ENCODE data around the gene SARDH.
A peak's percentile ranks its signal among the peaks of the same experiment; 100 is the strongest.

SARDH gene

DNA sequence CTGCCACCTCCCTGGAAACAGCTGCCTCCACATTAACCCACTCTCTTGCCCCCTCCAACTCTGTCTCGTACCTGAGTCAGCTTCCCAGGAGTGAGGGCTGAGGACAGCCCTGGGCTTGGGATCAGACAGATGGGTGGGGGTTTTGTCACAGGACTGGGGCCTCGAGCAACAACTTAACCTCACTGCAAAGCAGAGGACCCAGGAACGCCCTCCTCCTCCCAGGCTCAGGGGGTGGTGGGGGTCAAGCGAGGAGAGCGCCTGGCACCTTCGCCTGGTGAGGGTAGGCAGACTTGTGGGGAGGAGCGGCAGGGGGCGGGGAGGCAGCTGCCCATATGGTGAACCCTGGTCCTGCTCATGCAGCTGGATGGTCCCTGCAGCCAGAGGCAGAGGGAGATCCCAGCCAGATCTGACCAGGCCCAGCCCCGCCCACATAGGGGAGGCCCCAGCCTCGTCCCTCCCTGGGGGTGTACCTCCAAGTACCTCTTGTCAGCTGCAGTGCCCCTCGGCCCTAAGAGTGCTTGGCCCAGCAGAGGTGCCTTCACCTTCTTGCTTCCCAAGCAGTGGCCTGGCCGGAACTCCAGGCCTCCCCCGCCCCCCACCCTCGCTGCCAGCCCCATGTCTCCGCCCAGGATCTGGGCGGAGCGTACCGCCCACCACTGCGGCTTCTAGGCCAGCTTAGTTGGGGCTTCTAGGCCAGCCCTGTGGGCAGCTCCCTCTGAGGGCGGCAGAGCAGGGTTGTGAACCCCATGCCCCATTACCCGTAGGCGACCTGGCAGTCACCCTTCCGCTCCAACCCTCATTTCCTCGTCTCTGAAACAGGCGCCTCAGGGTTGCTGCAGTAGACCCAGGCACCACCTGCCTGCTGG is at the start of gene SARDH:
TSS of gene SARDH (minus strand) at position 579 of the 866 bp plus-strand sequence. CDS start 4,179 bp downstream, outside the sequence.
- DNase-seq, result peak in 2 of 56 donors; percentile 7 to 14

GRCh38 chr9:133787754-133788025 is 49.5 kb upstream of the SARDH start:
- peak in 8 of 56 donors; percentile 4 to 35 (median 12) for DNase-seq

DNA sequence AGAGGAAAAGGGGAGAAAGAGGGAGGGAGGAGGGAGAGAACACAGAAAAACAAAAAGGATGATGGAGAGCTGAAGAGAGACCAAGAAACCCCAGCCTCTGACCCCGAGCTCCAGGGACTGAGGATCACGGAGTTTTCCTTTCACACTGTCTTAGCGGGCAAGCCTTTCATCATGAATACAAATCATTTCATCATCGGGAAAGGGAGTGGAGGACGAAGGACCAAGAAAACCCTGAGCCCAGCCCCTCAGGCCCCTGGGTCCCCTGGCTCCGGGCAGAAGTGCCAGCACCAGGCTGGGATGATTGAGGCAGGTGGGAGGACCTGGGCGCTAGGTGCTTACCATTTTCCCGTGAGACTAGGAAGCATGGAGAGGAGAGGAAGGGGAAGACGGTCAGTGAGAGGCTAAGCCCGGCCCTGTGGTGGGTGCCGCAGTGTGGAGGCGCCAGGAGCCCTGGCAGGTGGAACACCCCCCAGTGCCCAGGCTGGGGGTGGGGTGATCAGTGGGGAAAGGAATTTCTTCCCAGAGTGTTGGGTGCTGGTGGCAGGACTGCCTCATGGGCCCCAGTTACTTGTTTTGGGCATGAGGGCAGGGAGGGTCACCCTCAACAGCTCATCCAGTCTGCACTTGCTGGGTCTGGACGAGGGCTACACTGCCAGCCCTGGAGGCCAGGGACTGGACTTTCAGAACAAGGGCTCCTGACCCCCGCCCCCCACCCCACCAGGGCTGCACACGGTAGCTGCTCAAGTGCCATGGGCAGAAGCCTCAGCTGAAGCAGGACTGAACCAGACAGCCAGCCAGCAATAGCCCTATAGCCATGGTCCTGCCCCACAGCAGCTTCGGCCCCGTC is 49.0 kb upstream of the SARDH start:
- DNase-seq, result no peak

DNA sequence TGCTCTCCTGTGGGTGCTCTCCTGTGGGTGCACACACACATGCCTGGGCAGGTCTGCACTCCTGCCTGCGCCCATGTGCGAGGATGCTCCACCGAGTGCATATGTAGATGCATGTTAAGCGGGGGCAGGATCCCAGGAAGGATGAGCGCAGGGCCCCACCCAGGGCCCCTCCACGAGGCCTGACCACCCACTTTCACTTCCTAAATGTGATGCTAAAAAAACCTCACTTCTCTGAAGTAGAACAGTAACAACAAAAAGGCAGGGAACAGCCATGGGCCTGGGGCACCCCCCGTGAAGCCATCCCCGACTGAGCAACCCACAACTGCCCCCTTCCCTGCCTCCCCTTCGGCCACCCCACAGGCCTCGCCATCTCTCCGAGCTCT is 48.2 kb upstream of the SARDH start:
- DNase-seq, result peak in 1 of 56 donors; percentile 18

GRCh38 chr9:133785753-133786370 is 47.7 kb upstream of the SARDH start:
- DNase-seq, result no peak

DNA sequence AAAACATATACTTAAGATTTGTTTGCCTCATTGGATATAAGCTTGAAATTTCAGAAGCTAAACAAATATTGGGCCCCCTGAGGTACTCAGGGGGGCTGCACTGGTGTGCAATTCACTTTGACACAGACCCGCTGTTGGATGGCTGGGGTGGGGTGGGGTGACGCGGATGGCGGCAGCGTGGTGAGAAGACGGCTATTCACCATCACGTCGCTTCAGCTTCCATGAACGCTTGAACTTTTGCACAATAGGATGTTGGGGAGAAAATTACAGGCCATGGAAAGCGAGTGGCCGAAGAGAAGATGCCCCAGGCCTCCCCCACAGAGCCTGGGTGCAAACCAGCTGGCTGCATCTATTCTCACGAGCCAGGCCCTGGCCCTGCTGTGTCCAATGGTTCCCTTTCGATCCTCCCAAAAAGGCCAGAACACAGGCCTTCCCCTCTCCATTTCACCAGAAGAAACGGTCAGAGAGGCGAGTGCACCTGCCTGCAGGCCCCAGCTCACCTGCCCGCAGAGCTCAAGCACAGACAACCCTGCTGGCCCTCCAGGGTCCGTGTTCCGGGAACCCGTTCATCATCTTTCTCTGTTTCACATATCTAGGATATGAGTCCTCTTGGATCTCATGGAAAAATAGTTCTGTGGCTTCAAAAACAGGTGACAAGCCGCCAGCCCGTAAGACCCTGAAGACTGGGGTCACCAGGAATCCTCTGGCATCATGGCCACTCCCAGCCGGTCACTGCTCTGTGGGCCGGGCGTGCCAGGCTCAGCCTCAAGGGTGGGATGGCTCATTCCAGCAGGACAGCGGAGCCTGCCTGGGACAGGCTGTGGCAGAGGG is 46.8 kb upstream of the SARDH start:
- no peak for DNase-seq

DNA sequence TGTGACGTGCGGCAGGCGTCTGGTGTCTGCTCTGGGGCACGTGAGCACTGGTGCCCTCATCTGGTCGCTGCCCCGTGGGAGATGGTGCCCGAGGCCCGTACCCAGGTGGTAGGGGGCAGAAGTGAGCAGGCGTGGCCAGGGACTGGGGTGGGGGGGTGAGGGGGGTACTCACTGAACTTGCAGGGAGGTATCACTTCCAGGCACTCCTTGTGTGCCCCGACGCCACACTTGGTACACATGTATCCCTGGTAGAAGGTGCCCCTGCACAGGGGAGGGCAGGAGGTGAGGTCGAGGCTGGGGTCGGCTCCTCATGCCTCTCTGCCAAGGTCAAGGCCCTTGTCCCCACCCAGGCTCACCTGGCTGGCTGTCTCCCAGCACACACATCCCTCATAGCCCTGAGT is 45.2 kb upstream of the SARDH start:
- no peak for DNase-seq

DNA sequence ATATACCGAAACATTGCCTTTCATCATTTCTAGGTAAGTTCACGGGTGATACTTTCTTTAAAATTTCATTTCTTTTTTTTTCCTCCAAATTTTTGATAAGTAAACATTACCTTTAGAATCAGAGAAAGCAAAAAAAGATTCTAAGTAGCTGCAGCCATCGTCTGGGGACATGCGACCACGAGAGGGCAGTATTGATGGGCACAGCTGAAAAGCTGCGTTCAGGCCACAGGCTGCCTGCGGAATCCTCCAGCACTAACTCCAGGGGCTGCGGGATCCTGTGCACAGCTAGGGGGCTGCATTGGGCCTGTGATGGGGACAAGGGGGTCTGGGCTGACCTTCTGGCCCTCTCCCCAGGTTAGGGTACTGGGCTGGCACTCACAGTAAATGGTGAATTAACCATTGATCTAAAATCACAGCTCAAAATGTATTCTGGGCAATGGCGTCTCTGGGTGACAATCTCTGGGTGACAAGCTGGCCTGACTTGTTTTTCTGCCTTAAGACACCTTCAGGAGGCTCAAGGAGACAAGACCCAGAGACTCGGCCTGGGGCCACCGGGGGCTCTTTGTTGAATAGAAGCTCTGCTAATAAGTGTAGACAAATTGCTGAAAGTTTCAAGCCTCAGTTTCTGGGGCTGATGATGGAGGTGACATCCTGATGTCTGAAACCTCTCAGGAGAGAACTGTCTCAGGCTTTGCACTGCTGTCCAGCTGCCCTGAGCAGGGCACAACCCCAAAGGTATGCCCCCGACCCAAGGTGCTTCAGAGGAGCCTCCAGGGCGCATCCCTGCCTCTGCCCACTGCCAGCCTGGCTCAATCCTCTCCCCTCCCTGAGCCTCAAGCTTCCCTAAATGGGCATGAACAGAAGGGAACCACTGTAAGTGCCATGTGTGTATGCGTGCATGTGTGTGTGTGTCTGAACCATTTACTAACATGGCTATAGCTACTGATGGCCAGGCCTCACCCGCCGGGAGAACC is 44.3 kb upstream of the SARDH start:
- peak in 46 of 56 donors; percentile 10 to 86 (median 42) for DNase-seq

- no peak for DNase-seq
Observed at GRCh38 chr9:133781828-133782135, 43.6 kb upstream of the SARDH start.

DNA sequence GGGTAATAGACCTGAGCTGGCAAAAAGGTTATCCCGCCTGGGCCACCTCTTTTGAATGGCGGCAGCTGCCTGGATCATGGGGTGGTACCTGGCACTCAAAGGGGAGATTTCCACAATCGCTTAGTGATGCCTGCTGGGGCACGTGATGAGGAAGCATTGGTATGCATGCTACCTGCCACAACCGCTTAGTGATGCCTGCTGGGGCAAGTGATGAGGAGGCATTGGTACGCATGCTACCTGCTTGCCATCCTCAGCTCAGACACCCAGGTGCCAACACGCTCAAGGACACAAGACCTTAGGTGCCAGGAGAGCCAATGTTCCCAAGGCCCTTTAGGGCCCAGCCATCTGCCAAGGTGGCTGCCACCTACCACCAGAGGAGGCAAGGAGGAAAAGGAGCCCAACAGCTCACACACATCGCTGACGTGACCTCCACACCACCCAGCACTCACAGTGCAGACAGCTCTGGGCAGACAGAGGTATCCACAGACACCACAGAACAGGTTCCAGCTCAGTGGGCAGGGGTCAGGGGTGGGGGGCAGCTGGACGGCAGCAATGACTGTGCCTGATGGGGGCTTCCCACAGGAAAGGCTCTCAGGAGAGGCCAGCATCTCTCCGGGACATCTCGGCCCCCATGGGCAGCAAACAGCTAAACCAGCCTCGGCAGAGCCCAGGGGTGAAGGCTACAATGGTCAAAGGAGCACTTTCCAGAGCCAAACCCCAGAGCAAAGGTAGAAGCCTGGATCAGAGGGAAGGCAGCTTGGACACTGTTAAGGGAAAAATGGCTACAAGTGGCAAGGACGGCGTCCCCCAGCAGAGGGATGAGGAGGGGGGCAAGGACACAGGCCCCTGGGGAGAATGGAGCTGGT is 43.0 kb upstream of the SARDH start:
- DNase-seq, result no peak

DNA sequence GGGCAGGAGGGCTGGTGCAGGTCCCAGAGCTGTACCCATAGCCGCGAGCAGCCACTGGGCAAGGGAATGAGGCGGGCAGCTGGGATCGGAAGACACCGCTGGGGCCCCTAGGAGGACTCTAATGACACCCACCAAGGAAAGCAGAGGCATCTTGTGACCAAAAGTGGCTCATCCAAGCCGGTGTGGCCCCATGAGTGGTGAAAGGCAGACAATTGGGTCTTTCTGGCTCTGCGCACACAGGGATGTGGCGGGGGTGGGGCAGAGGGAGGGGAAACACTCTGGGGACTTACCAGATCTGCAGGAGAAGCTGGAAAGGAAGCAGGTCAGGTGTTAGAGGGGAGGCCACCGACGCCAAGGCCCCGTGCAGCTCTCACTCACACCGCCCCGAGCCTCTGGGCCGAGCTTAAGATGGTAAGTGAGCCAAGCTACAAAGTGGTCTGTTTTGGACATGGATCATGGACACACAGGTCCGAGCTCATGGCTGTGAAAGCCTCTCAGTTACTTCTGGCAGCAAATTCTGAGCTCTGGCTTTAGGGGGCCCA is 42.3 kb upstream of the SARDH start:
- DNase-seq, result no peak

DNA sequence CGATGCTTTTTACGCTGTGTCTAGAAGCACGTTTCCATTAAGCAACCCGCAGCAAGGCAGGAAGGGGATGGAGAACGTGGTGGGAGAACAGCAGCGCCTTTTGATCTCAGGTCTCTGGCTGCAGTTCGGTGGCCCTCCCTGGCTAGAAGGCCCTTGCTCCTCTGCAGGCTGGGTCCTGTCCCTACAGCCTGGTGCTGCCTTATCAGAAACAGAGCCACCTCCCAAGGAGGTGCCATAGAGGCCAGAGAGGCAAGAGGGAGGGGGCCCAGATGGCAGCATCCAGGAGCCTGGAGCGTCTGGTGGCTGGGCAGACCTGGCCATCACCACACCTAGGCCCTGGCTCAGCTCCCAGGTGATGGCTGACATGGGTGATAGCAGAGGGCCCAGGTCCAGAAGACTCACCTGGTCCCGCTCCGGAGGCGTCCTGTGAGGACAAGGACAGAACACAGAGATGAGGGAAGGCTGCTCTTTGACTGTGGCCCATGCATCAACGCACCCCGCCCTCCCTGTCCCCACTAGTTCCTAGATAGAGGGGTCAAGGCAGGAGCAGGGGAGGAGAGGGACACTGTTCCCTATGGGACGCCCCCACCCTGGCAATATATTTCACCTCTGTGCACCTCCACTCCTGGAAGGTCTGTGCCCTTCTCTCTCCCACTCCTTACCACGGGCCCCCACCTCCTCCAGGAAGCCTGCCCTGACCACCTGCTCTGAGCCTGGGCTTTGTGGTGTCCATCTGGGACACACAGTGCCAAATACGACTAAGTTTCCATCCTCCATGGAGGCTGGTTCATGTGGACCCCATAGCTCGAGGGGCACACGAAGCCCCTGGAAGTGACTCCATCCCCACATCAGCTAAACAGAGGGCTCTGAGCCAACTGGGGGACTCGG is 41.6 kb upstream of the SARDH start:
- no peak for DNase-seq

- no peak for DNase-seq
Observed at GRCh38 chr9:133779081-133779480, 40.9 kb upstream of the SARDH start.

DNA sequence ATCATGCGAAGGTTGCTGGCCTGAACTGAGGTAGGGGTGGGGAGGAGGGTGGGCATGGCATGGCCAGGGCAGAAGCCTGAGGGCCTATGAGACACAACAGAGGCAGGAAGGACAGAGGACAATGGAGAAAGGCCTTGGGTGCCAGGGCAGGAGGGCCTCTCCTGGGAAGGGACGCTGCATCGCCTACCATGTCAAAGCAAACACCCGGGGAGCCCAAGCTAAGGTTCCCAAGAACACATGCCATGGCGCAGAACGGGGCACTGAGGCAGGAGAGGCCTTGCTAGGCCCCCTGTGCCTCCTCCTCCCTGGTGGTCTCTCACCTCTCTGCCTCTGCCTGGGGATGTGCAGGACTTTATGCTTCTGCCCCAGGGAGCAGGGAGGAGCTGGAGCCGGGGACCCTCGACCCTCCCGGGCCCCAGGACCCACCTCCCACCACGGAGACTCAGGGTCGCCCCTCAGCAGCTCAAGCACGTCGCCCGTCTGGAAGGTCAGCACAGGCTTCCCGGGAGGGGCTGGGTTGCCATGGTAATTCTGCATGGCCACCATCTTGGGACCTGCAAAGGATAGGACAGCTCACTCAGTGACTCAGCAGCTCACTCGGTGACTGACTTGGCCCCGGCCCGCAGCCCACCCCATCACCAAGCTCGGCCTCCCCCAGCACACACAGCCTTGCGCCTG is 40.3 kb upstream of the SARDH start:
- DNase-seq, result no peak

DNA sequence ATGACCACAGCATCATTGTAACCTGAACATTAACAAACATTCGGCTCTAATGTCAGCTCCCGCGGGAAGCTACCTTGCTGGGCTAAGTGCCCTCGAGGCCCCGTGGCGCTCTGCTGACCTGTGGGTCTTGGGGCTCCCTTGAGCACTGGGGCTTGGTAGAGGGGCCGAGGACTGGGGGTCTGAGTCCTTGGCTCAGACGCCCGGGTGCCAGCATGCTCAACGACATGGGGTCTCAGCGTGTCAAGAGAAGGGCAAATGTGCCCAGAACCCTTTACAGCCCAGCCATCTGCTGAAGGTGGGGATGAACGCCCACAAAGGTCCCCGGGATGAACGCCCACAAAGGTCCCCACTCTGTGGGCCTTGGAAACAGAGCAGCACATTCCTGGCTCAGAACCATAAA is 39.7 kb upstream of the SARDH start:
- DNase-seq, result no peak

GRCh38 chr9:133777068-133777791 is 39.1 kb upstream of the SARDH start:
- no peak for DNase-seq
